BE2C (cell line): Measurements from ENCODE around the gene KANSL1.

ENCODE experiments used
- DNase-seq: peaks from one replicate; pipeline ENCODE4 v3.0.0-alpha.2; 2020
- H3K27me3 ChIP-seq: fragments of 250-450 bp; sonication (Bioruptor Pico); 2 replicates; pipeline ENCODE4 v1.5.1; 2020; ENCODE audit warnings: mild to moderate bottlenecking
- H3K36me3 ChIP-seq: fragments of 250-450 bp; sonication (Bioruptor Pico); 2 replicates; pipeline ENCODE4 v1.5.1; 2020; ENCODE audit warnings: mild to moderate bottlenecking
- H3K4me1 ChIP-seq: fragments of 250-450 bp; sonication (Bioruptor Pico); 2 replicates; pipeline ENCODE4 v1.5.1; 2020
- H3K4me3 ChIP-seq: 2 replicates; pipeline ENCODE4 v1.5.1; 2011; ENCODE audit warnings: low read depth, low read length
- H3K9me3 ChIP-seq: fragments of 250-450 bp; sonication (Bioruptor Pico); 2 replicates; pipeline ENCODE4 v1.5.1; 2020
- CTCF ChIP-seq: IDR thresholded peaks from 2 replicates; pipeline ENCODE4 v1.5.1; 2012; ENCODE audit warnings: mild to moderate bottlenecking, low read depth, low read length

Gene KANSL1

GRCh38 chr17:46157443-46158062 is 35.7 kb downstream of the KANSL1 start:
- no peak for TF ChIP-seq CTCF
- peaks cover 5% of the 10 kb centered on the region for H3K4me1 ChIP-seq
- DNase-seq, result no peak
- no peak overlapping the region for H3K4me3 ChIP-seq
- no peaks in the 10 kb centered on the region; the same call in 1 of the 2 replicates for H3K36me3 ChIP-seq
- no peaks in the 10 kb centered on the region for H3K27me3 ChIP-seq
- H3K9me3 ChIP-seq, result no peaks in the 10 kb centered on the region

GRCh38 chr17:46154151-46154816 is 38.9 kb downstream of the KANSL1 start:
- Histone ChIP-seq H3K4me3 (no peak overlapping the region), H3K9me3 (no peaks in the 10 kb centered on the region), H3K36me3 (no peaks in the 10 kb centered on the region; the same call in 1 of the 2 replicates), H3K27me3 (no peaks in the 10 kb centered on the region), H3K4me1 (peaks cover 12% of the 10 kb centered on the region)
- TF ChIP-seq CTCF, result no peak
- no peak for DNase-seq

GRCh38 chr17:46152423-46152822 is 40.8 kb downstream of the KANSL1 start:
- peaks cover 12% of the 10 kb centered on the region for H3K4me1 ChIP-seq
- no peak for DNase-seq
- no peaks in the 10 kb centered on the region; the same call in 1 of the 2 replicates for H3K36me3 ChIP-seq
- H3K9me3 ChIP-seq, result no peaks in the 10 kb centered on the region
- no peak overlapping the region for H3K4me3 ChIP-seq
- H3K27me3 ChIP-seq, result no peaks in the 10 kb centered on the region
- no peak for TF ChIP-seq CTCF

- Histone ChIP-seq H3K9me3 (no peaks in the 10 kb centered on the region), H3K4me1 (peaks cover 12% of the 10 kb centered on the region), H3K4me3 (no peak overlapping the region), H3K27me3 (no peaks in the 10 kb centered on the region), H3K36me3 (no peaks in the 10 kb centered on the region; the same call in 1 of the 2 replicates)
- TF ChIP-seq CTCF, result no peak
- DNase-seq, result no peak
Measured at GRCh38 chr17:46151762-46152161, 41.5 kb downstream of the KANSL1 start.

- DNase-seq, result no peak
- no peaks in the 10 kb centered on the region for H3K9me3 ChIP-seq
- TF ChIP-seq CTCF, result no peak
- no peaks in the 10 kb centered on the region for H3K27me3 ChIP-seq
- H3K4me3 ChIP-seq, result no peak overlapping the region
- peaks cover 12% of the 10 kb centered on the region for H3K4me1 ChIP-seq
- H3K36me3 ChIP-seq, result no peaks in the 10 kb centered on the region; the same call in 1 of the 2 replicates
Measured at GRCh38 chr17:46150216-46150963, 42.8 kb downstream of the KANSL1 start.
